ENCODE data around the gene AGO3.

AGO3 gene

DNA sequence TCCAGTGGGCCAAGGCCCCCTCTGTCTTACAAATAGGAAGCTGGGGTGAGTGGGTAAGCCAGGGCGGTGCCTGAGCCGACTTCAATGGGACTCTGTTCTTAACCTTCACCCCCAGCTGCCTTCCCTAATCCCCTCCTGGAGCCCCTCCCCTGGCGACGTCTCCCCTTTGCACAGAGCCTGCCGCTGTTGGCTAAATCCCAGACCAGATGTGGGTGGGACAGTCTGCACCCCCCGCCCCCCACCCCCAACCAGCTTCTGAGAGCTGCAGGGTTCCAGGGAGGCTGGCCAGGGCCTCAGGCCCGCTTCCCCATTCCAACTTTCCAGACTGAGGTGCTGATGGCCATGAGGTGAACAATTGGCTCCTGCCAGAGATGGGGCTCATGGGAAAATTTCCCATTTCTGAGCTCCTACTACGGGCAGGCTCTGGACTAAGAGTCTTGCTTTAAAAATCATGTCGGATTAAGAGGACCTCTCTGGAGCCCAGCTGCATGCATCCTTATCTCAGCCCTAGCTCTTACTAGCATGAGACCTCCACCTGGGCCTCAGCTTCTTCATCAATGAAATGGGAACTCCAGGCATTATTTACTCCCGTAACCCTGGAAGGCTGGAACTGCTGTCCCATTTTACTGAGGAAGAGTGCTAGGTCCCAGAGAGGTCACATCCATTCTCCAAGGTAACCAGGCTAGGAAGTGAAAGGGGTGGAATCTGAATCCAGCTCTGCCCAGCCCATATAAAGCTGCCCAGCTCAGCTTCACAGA, 187.7 kb downstream of the AGO3 start:
- H3K36me3 ChIP-seq (ENCODE audit: insufficient read depth, low read length): no peaks in the 10 kb centered on the region
- H2AFZ ChIP-seq (ENCODE audit: low read length): no peak overlapping the region
- no peaks in the 10 kb centered on the region for H3K79me2 ChIP-seq (ENCODE audit: insufficient read depth, low read length)
- H3F3A ChIP-seq (ENCODE audit: insufficient read depth, low read length): no peaks in the 10 kb centered on the region
- H4K20me1 ChIP-seq (ENCODE audit: insufficient read depth, low read length): no peaks in the 10 kb centered on the region
- H3K9me2 ChIP-seq (ENCODE audit: low read depth, low read length): no peaks in the 10 kb centered on the region
- no peak overlapping the region for H3K4me2 ChIP-seq (ENCODE audit: low read length)
- no peak overlapping the region for H3K27ac ChIP-seq (ENCODE audit: low read depth, low read length, poor library complexity, severe bottlenecking)
- peaks cover 12% of the 10 kb centered on the region for H3K27me3 ChIP-seq (ENCODE audit: insufficient read depth, low read length)
- H3K4me1 ChIP-seq (ENCODE audit: insufficient read depth, low read length, severe bottlenecking): peaks cover 18% of the 10 kb centered on the region
- no peak overlapping the region for H3K4me3 ChIP-seq (ENCODE audit: low read depth, low read length, poor library complexity, severe bottlenecking)
- TF ChIP-seq, protein P1, sequence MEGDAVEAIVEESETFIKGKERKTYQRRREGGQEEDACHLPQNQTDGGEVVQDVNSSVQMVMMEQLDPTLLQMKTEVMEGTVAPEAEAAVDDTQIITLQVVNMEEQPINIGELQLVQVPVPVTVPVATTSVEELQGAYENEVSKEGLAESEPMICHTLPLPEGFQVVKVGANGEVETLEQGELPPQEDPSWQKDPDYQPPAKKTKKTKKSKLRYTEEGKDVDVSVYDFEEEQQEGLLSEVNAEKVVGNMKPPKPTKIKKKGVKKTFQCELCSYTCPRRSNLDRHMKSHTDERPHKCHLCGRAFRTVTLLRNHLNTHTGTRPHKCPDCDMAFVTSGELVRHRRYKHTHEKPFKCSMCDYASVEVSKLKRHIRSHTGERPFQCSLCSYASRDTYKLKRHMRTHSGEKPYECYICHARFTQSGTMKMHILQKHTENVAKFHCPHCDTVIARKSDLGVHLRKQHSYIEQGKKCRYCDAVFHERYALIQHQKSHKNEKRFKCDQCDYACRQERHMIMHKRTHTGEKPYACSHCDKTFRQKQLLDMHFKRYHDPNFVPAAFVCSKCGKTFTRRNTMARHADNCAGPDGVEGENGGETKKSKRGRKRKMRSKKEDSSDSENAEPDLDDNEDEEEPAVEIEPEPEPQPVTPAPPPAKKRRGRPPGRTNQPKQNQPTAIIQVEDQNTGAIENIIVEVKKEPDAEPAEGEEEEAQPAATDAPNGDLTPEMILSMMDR (IDR thresholded peaks at IDR 0.05; ENCODE audit: low read length): no peak
- TF ChIP-seq EZH2 (IDR thresholded peaks at IDR 0.05; ENCODE audit: borderline replicate concordance, low read length): no peak
- no peak overlapping the region for H3K9ac ChIP-seq (ENCODE audit: low read length)
- no peaks in the 10 kb centered on the region for H3K9me3 ChIP-seq (ENCODE audit: low read length)

DNA sequence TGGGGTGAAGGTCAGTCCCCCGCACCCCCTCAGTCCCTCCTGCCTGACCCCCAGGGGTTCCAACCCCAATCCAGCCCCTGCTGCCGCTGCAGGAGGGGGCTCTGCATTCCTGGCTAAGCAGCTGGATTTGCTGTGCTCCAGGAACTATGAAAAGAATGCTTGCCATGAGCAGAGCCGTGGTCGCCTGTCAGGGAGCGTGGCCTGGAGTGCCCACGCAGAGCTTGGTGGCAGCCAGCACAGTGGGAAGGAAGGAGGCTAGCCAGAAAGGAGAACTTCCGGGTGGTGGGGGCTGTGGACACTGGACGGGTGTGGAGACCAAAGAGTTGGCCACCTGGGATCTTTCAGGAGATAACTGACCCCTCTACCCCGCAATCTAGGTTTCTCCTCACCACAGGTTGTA, 188.6 kb downstream of the AGO3 start:
- H3K4me1 ChIP-seq (ENCODE audit: insufficient read depth, low read length, severe bottlenecking): peaks cover 17% of the 10 kb centered on the region
- TF ChIP-seq, protein P1 (IDR thresholded peaks at IDR 0.05; ENCODE audit: low read length): no peak
- TF ChIP-seq EZH2 (IDR thresholded peaks at IDR 0.05; ENCODE audit: borderline replicate concordance, low read length): no peak
- no peaks in the 10 kb centered on the region for H3K79me2 ChIP-seq (ENCODE audit: insufficient read depth, low read length)
- no peaks in the 10 kb centered on the region for H3F3A ChIP-seq (ENCODE audit: insufficient read depth, low read length)
- H3K9me2 ChIP-seq (ENCODE audit: low read depth, low read length): no peaks in the 10 kb centered on the region
- peaks cover 12% of the 10 kb centered on the region for H3K27me3 ChIP-seq (ENCODE audit: insufficient read depth, low read length)
- no peaks in the 10 kb centered on the region for H4K20me1 ChIP-seq (ENCODE audit: insufficient read depth, low read length)
- no peaks in the 10 kb centered on the region for H3K9me3 ChIP-seq (ENCODE audit: low read length)
- H2AFZ ChIP-seq (ENCODE audit: low read length): no peak overlapping the region
- no peak overlapping the region for H3K4me2 ChIP-seq (ENCODE audit: low read length)
- H3K27ac ChIP-seq (ENCODE audit: low read depth, low read length, poor library complexity, severe bottlenecking): no peak overlapping the region
- no peak overlapping the region for H3K9ac ChIP-seq (ENCODE audit: low read length)
- H3K4me3 ChIP-seq (ENCODE audit: low read depth, low read length, poor library complexity, severe bottlenecking): no peak overlapping the region
- H3K36me3 ChIP-seq (ENCODE audit: insufficient read depth, low read length): no peaks in the 10 kb centered on the region
